GM06990 (cell line): ENCODE data around the gene CAMK2G.
A peak's percentile ranks its signal among the peaks of the same experiment; 100 is the strongest.
"Not testable (repeated sequence)": the region's sequence is repeated elsewhere in the genome, so short reads cannot be mapped to it uniquely, and the experiment has no call there.

Experiments used
- DNase-seq: peaks from one replicate; pipeline ENCODE4 v3.0.0-alpha.2; 2011; ENCODE audit not compliant: insufficient read length; ENCODE audit errors: extremely low read depth
- H3K27me3 ChIP-seq: replicated peaks from 2 replicates; pipeline ENCODE4 v1.6.0; 2011; ENCODE audit warnings: low read length; ENCODE audit not compliant: control insufficient read depth, insufficient read depth
- H3K36me3 ChIP-seq: 2 replicates; pipeline ENCODE4 v1.5.1; 2011; ENCODE audit warnings: low read length; ENCODE audit not compliant: control insufficient read depth, insufficient read depth
- H3K4me3 ChIP-seq: replicated peaks from 2 replicates; pipeline ENCODE4 v1.5.1; 2011; ENCODE audit warnings: low read depth, mild to moderate bottlenecking, control low read depth, low read length
- CTCF ChIP-seq: IDR thresholded peaks from 2 replicates; pipeline ENCODE4 v1.5.1; 2011; ENCODE audit warnings: low read length, control low read depth, mild to moderate bottlenecking, inconsistent platforms; ENCODE audit not compliant: insufficient read depth, poor library complexity, severe bottlenecking

The CAMK2G gene

DNA sequence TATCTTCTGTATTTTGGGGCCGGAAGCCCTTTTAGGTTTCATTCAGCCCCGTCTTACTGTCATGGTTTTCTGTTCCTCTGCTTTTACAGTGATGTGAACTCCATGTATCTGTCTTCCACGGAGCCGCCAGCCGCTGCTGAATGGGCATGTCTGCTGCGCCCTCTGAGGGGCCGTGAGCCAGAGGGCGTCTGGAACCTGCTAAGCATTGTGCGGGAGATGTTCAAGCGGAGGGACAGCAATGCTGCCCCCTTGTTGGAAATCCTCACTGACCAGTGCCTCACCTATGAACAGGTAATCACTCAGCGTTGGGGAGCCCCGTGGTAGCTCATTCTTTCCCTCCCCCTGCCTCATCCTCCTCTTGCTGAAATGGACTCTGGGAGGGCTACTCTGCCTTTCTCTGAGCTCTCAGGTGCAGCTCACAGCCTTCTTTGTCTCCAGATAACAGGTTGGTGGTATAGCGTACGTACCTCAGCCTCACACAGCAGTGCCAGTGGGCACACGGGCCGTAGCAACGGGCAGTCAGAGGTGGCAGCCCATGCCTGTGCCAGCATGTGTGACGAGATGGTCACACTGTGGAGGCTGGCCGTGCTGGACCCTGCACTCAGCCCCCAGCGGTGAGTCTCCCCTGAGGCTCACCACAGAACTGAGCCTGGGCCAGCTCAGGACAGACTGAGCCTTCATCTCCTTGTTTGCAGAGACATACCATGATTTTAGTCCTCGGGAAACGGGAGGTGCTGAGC lies 83.3 kb downstream of the CAMK2G start:
- DNase-seq, result no peak
- H3K36me3 ChIP-seq, result peaks cover 52% of the 10 kb centered on the region
- no peak for TF ChIP-seq CTCF

DNA sequence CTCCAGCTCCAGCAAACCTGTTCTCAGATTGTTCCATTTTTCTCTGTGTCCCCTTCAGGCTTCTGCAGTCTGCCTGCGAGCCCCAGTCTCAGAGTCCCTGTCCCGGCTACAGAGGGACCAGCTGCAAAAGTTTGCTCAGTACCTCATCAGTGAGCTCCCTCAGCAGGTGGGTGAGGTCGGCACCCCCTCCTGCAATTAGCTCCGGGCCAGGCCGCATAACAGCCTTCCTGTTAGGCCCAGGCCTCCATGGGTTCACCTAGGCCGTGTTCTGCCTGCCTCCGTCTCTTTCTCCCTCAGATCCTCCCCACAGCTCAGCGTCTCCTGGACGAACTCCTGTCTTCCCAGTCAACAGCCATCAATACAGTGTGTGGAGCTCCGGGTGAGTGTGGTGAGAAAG lies 84.7 kb downstream of the CAMK2G start:
- H3K36me3 ChIP-seq, result peaks cover 47% of the 10 kb centered on the region
- DNase-seq, result no peak
- H3K4me3 ChIP-seq, result no peak overlapping the region
- TF ChIP-seq CTCF, result no peak
- no peaks in the 10 kb centered on the region for H3K27me3 ChIP-seq

More for the DNA sequence above, 83.3 kb downstream of the CAMK2G start:
- Histone ChIP-seq H3K4me3 (no peak overlapping the region), H3K27me3 (no peaks in the 10 kb centered on the region)

- no peaks in the 10 kb centered on the region for H3K27me3 ChIP-seq
- peaks cover 42% of the 10 kb centered on the region for H3K36me3 ChIP-seq
- TF ChIP-seq CTCF, result no peak
- H3K4me3 ChIP-seq, result no peak overlapping the region
- DNase-seq, result no peak
Observed at GRCh38 chr10:73788864-73789658, 85.3 kb downstream of the CAMK2G start.

DNA sequence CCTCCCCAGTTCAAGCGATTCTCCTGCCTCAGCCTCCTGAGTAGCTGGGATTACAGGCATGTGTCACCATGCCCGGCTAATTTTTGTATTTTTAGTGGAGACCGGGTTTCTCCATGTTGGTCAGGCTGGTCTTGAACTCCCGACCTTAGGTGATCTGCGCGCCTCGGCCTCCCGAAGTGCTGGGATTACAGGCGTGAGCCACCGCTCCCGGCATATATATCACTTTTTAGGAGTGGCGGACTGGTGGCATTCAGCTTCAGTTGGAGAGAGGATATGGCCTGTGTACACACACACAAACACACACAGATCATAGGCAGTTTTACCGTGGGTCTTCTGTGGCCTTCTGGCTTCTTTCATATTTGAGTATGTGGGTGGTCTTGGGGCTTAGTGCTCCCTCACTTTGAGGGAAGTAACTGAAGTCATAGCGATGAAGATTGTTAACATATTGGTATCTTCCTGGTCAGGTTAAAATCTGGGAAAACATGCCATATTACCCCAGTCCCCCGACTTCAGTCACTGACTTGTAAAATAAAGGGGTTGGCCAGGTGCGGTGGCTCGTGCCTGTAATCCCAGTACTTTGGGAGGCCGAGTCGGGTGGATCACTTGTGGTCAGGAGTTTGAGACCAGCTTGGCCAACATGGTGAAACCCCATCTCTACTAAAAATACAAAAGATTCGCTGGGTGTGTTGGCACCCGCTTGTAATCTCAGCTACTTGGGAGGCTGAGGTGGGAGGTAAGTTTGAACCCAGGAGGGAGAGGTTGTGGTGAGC lies 87.1 kb downstream of the CAMK2G start:
- not testable (repeated sequence) for DNase-seq, H3K4me3 ChIP-seq, H3K27me3 ChIP-seq
- peaks cover 27% of the 10 kb centered on the region for H3K36me3 ChIP-seq

DNA sequence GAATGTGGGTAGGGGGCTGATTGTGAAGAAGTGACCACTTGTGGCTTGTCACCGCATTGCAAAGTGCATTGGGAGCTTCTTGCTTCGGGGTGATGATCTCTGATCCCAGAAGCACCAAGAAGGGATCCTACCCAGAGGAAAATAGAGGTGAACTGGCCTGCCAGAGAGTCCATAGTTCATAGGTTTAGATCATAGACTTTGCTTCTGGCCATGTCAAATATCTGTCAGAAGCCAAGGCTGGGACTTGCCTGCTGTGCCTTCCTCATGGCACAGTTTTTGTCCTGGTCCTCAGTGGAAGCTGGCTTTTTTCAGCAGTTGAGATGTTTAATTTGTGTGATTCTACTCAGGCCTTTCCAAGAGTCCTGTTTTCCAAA lies 87.9 kb downstream of the CAMK2G start:
- Histone ChIP-seq H3K27me3 (no peaks in the 10 kb centered on the region), H3K36me3 (peaks cover 20% of the 10 kb centered on the region), H3K4me3 (peak overlapping the region; percentile 92)
- no peak for DNase-seq
- no peak for TF ChIP-seq CTCF
